Activated CD8-positive, alpha-beta memory T cell treated with anti-CD3 and anti-CD28 coated beads, Interleukin-2, amount 50 U/mL, for 4 hours (primary cell): ENCODE data around the gene SEC61G.

Source experiments
- DNase-seq: peaks from one replicate; pipeline ENCODE4 v3.0.0-alpha.2; 2020

Gene SEC61G

DNA sequence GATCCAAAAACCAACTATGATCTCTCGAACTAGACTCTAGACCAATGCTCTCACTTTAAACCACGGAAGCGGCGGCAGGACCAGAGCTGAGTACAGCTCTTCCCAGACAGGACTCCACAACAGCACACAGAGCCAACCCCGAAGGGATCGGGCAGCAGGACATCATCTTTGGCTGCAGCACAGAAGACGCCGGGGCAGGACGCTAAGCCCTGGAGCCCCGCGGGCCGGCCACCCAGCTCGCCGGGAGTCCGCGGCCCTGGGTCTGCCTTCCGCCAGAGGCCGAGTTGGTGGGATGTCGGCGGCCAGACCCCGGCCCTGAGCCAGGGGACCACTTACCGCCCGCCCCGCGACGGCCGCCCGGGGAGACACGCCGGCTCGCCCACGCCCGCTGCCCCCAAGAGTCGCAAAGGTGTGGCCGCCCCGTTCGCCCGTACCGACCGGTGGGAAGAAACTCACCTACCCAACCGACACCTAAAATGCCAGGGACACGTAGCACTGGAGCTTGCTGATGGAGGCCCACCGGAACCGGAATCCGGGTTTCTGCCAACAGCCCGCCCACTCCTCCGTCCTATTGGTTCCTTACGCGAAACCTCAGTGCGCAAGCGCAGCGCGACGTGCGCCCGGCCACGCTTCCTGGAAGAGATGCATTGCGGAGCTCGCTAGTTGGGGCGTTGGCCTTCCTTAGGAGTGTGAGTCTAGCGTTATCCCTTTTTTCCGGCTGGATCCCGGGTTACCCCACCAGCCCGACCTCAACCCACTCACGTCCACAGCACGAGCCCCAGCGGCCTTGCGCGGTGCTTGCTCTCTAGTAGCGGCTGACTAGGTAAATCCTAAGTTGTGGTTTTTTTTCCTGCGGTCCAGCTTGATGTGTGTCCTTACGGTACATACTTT, at the start of gene SEC61G:
SEC61G (minus strand) TSS at position 510 of the 891 bp plus-strand sequence. CDS start 1,623 bp downstream, outside the sequence.
- DNase-seq, result peak; percentile 94

DNA sequence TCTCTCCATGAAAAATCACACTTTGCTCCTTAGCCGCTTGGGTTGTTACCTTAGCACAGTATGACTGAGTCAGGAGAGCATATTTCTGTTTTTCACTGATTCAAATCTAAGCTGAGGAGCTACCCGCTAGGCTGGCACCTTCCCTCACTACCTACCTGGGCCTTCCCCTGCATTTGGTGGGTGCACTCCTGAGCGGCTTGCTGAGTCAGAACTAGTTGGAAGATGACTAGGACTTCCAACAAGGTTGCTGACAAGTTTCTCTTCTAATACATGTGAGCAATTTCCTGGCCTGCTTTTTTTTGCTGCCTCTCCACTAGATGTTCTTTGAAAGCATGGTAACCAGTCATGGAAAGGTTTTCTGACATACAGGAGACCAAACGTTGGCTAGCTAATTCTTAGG, 43.8 kb upstream of the SEC61G start:
- DNase-seq, result no peak

DNA sequence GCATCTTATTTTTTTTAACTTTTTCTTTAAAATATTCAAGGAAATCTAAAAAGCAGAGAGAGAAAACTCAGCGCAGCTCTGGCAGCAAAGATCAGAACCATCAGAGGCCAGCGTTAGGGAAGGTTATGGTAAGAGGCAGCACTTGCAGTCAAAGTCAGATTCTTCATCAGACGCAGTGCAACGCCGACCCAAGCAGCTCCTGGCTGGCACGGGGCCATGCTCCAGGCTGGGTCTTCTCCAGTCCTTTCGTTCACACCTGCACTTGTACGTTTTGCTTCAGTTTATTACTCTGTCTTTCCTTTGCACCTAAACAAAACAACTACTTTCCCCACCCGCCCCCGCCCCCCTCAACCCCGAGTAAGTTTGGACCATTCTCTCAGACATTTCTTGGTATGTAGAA, 43.1 kb upstream of the SEC61G start:
- no peak for DNase-seq

DNA sequence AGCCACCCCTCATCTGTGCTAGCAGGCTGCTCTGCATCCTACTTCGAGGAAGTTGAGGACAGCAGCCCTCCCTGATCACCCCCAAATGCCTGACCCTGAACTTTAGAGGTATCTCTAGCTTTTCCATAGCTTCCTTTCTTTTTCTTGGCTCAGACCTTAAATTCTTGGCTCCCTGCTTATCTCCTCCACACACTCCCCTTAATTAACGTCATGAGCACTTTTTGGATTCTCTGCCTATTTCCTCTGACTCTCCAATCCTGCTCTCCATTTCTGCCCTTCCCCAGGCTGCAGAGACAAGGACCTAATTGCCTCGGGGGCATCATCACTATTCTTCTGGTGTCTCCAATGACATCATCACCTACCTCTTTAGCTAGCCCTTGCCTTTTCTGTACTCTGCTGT, 40.8 kb upstream of the SEC61G start:
- DNase-seq, result no peak

DNA sequence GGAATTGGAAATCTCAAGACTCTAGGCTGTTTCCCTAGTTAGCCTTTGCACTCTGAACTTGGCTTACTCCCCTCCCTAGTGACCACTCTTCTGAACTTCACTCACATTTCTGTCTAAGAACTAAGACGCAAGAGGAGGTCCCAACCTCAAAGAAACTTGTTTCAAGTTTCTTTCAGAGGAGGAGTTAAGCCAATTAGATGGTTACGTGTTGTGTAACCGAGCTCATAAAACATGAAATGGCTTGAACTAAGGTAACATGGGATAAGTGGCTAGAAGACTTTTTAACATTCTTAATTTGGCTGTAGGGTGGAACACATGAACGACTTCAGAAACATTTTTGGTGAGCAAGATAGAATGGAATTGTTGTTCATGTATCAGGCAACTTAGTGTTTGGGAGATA, 39.5 kb upstream of the SEC61G start:
- DNase-seq, result no peak

DNA sequence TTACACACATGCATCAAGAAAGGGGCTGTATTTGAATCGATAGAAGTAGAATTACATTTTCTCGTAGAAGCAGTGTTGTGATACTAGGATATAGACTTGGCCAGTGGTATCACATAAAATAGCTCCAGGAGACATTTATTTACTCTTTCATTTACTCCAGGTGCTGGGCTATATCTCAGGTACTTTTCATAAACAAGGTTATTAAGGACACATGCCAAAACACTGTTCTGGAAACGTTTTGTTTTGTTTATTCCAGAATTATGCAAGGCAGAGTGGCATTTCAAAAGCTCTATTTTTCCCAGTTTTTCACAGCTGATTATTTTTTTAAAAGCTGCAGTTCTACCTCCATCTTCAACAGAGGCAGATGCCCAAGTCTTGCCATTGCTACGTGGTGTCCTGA, 37.8 kb upstream of the SEC61G start:
- DNase-seq, result no peak

DNA sequence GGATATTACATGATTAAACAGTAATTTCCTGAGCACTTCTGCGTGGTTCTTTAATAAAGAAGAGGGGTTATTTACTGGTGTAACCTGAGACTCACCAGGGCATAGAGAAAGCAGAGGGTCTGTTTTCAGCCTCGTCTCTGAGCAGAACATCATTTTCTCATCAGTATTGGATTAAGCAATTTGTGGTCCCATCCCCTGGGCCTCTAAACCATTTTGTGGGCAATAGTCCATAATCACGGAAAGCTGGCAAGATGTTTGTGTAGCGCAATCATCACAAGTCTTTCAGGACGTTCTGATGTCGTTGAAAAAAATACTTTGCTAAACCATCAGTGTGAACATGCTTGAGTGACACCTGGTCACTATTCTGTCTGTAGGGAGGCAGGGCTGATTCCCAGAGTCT, 37.1 kb upstream of the SEC61G start:
- no peak for DNase-seq

DNA sequence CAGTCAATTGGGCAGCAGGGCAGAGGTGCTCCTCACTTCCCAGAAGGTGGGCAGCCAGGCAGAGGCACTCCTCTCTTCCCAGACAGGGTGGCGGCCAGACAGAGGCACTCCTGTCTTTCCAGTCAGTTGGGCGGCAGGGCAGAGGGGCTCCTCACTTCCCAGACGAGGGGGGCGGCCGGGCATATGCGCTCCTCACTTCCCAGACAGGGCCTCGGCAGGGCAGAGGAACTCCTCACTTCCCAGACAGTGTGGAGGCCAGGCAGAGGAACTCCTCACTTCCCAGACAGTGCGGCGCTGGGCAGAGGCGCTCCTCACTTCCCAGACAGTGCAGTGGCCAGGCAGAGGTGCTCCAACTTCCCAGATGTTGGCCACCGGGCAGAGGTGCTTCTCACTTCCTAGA, 33.4 kb upstream of the SEC61G start:
- no peak for DNase-seq

DNA sequence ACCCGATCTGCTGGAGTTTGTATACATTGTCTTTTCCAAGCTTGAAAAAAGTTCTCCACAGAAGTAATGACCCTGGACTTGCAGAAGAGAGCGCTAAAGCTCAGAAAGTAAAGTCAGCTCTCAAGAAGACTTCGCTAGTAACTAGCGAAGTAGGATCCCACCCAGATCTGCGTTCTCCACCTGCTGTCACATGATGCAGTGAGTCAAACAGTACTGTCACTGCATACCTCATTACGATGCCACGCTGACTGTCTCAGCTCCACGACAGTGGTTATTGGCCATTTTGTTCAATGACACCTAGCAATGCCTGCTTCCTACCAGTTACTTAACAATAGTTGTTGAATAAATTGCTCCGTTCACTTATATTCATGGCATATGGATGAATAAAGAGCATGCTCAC, 29.7 kb upstream of the SEC61G start:
- DNase-seq, result no peak

DNA sequence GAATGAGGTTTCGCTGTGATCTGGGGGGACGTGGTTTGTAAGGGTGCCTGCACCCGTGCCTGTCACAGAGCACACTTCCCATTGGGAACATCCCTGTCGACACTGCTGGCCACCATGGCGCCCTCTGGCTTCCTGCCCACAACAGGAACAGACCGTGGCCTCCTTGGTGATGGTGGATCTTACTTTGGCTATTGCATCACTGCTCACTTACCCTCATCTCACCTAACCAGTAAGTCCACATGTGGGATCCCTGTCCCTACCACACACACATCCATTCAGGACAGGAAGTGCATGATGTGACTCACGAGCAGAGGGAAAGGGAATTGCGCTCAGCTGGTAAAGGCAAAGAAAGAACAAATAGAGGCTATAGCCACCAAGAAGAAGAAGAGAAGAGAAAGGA, 26.2 kb upstream of the SEC61G start:
- DNase-seq, result no peak

DNA sequence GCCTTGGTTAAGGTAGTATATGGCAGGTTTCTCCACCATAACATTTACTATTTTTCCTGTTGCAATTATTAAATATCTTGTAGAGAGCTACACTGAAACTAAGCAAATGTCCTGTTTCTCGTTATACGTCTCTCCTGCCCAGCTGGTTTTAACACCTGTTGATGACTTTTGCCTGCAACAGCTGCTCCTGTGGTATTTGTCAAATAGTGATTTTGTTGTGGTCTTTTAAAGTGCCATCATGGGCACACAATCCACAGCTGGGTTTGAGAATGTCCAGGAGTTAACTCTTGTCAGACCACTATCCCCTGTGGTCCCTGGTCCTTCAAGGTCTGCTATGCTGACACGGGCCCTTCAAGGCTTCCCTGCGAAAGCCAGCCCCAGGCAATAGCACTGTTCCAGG, 24.9 kb upstream of the SEC61G start:
- DNase-seq, result no peak

DNA sequence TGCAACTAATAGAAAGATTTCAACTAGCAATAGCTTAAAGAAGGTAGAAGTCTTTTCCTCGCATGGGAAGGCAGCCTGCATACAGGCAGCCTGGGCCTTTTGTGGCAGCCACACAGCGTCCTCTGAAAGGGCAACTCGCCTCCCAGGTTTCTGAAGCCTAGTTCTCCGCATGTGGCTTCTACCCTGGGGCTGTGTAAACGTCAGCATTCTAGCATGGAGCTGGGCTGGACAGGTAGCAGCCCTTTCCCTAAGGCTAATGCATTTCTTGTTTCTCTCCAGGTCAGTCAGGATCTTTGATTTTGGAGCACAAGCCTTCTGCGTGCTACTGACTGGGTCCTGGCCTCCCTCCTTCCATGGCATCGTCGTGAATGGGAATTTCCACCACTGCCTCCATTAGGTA, 23.8 kb upstream of the SEC61G start:
- no peak for DNase-seq

DNA sequence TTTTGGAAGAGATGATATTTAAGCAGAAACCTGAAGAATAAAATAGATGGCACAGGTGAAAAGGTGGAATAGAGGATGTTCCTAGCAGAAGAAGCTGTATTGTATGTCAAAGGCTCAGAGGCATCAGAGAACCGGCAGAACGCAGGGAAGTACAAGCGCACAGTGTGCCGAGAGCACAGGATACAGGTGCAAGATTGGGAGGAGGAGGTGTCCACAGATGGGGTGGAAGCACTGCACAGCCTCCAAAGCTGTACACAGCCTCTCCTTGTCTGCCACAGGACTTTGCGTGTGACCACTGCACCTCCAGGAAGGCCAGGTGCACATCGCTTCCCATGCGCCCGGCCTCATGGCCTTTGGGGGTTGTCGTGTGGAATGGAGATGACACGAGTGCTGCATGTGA, 23.3 kb upstream of the SEC61G start:
- DNase-seq, result no peak

DNA sequence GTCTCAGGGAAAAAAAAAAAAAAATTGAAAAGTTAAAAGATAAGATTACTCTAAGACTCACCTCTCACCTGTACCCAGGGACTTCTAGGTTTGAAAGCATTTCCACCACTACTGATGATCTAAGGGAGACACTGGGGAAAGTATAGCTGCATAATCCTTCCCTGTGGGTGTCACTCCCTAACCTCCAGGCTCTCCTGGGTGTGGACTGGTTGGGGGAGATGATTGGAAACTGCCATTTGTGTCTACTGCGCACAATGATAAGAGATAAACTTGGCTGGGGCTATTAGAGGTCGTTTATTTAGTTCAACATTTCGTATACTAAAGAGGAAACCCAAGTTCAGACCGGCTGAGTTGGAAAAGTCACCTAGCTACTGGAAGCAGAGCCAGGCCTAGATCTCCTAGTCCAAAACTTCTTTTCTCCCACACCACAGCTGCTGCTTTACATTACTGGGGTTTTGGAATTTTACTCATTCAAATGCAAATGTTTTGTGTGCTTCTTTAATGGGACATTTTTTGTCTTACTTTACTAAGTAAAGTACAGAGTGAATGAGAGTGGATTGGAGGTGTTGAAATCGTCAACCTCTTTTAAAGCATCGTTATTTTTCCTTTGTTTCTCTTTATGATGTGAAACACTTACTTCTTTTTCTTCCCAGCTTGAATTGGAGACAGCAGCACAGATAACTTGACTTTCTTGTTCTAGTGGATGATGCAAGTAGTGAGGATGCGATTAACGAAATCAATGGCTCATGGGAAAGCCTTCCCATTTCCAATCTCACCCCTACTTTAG, 22.3 kb upstream of the SEC61G start:
- DNase-seq, result no peak

DNA sequence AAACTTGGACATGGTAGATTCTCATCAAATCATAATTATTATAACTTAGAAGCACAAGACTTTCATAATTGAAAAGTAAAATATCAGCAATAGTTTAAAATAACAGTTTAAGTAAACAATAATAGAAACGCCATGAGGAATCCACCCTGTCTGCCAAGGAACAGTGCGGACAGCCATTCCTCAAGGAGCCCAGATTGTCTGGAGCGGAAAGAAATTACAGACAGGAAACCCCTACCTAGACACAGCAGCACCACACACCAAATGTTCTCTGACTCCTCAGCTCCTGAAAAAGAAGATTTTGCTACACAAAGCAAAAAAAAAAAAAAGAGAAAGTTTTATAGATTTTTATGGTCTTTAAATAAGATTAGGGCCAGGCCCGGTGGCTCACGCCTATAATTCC, 21.5 kb upstream of the SEC61G start:
- no peak for DNase-seq

DNA sequence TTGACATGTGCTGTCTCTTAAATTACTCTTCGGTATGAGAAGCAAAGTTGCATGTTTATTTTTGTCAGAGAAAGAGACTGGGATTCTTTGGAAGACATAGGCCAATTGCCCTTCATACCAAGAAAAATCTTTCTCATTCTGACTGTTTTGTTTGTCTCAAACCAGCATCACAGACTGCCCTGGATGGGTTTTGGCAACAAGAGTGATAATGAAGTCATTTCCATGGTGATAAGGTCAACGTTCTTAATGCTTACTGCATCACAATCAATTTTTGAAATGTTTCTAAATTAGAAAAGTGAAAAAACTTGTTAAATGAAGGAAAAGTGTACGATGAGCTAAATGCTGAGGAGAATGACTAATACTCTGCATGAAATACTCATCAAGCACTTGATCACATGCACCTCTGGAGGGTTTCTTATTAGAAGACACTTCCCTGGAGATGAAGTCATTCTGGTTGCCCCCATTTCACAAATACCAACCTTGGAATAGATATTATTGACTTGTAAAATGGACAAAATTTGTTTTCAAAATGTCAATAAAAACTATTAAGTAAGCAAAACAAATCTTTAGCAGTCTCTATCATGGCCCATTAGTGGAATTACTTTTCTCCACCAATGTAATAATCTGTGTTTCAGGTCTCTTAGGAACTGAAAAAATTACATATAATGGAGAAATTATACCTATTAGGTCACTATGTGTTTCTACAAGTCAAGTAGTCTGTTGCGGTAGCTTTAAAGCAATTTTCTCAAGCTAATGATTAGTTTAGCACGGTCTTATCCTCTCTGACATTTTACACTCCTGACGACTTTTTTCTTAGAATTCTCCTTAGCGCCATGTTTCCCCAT, 19.9 kb upstream of the SEC61G start:
- DNase-seq, result no peak

DNA sequence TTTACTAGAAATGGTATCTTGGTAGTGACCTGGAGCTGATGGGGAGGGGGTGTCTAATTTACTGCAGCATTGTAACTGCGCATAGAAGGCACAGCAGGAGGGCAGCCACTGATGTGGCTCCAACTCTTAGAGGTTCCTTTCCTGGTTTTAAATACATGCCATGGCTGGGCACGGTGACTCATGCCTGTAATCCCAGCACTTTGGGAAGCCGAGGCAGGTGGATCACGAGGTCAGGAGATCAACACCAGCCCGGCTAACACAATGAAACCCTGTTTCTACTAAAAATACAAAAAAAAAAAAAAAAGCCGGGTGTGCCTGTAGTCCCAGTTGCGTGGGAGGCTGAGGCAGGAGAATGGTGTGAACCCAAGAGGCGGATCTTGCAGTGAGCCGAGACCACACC, 19.2 kb upstream of the SEC61G start:
- no peak for DNase-seq

DNA sequence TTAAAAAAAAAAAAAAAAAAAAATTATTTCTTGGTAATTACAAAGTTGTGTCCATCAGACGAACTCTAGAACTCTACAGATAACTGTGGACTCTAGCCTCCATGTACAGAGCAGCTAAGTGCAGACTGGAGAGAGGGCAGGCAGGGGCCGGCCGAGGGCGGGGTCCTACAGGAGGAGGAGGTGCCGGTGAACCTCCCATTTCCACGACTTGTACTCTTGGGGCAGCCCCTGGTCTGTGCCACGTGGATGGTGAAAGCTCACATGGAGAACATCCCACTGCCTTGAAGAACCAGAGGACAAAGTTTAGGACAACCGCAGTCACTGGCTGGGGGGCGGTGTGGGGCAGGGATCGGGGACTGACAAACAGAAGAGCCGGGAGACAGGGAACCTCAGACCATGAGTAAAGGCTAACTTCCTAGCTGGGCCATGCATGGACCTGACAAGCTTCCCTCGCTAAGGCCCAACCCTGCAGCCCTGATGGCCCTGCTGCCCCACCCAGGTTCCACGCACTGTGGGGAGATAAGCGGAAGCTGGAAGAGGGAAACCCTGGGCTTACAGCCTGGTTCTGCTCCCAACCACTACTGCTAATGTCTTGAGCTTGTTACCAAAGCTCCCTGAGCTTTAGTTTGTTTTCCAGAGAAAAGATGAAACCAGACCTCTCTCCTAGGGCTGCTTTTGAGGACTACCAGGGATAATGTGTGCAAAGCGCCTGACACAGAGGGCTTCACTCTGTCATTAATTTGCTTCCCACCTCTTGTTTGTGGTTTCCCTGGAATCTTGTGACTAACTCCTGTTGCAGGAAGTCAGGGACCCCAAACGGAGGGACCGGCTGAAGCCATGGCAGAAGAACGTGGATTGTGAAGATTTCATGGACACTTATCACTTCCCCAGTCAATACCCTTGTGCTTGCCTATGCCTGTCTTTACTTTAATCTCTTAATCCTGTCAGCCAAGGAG, 16.1 kb upstream of the SEC61G start:
- no peak for DNase-seq

DNA sequence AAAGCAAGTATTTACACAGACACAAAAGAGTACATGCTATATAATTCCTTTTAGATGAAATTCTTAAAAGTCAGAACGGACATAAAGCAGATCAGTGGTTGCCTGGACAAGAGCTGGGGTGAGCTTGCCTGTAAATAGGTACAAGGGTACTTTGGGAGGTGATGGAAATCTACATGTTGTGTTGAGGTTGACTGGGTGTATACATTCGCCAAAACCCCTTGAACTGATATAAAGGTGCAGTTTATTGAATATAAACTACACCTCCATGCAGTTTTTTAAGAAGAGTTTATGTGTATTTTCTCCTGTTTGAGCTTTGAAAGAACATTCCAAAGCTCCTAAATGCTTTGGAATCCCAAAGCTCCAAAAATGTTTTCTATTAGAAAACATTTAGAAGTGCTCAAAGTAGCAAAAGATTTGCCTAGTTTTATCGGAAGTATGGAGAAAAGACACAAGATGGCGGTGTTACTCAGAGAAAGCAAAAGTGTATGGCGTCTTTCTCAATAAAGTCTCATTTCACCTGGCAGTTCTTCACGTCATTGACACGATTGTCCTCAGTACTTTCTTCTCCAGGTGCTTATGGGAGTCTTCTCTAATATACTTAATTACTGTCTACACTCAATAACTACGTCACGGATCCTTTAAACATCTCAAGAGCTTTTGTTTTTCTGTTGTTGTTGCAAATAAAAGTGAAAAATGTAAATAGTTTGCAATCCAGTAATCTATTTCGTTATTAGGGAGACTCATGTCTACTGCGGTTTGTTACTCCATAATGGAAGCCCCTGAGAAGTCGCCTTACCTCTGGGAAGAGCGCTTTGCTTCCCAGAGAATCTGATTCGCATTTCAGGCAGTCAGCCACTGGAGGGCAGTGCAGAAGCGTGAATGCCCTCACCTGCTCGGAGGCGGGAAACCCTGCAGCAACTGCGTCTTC, 14.7 kb upstream of the SEC61G start:
- peak; percentile 57 for DNase-seq

DNA sequence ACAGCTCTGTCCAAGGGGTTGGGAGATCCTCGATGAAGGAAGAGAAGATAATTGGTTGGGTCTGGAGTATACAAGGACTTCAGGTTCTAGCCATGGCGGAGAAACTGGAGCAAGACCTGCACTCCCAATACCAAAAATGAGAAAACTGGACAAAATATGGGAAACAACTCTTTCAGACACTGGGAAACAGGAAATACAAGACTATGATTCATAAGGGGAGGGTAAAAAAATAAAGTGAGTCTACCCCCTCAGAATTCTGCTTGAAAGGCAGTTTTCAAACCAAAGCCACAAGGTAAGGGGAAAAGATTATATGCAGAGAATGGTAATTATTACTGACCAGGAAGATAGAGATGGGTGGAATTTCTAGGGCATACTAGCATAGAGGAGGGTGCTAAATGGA, 10.2 kb upstream of the SEC61G start:
- no peak for DNase-seq

DNA sequence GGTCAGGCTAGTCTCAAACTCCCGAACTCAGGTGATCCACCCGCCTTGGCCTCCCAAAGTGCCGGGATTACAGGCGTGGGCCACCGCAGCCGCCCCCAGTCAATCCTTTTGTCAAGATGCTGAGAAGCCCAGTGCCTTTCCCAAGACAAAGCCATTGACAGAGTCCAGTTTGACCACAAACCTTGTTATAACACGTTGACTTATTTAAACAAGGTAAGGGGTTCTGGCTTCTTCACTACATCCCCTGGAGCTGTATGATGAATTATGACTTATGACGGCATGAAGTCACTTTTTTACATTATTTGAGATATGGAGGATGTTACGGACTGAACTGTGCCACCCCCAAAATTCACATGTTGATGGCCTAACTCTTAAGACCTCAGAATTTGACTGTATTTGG, 5.8 kb upstream of the SEC61G start:
- no peak for DNase-seq
